Skeletal muscle tissue (tissue), 4 donors: ENCODE measurements around the gene CD164L2. TPM values are rescaled to one million over a fixed set of nuclear protein-coding genes. Genes with fewer than 3 reads are reported as not detected.
"Not testable (repeated sequence)": the region's sequence is repeated elsewhere in the genome, so short reads cannot be mapped to it uniquely, and the experiment has no call there.

Experiments used
- H3K27ac ChIP-seq: one replicate; pipeline ENCODE4 v1.7.0; 2013; ENCODE audit warnings: mild to moderate bottlenecking, low read depth, low read length, inconsistent platforms
- H3K27me3 ChIP-seq, 3 donors: one replicate each; pipeline ENCODE4 v1.7.0; 2013; ENCODE audit warnings: low read length in 3 of 3; ENCODE audit not compliant: control insufficient read depth in 3 of 3, insufficient read depth in 3 of 3
- H3K36me3 ChIP-seq, 3 donors: one replicate each; pipeline ENCODE4 v1.7.0; 2013; ENCODE audit warnings: low read length in 3 of 3; ENCODE audit not compliant: control insufficient read depth in 3 of 3, insufficient read depth in 3 of 3
- H3K4me1 ChIP-seq, 3 donors: one replicate each; pipeline ENCODE4 v1.7.0; 2013; ENCODE audit warnings: low read length in 3 of 3, mild to moderate bottlenecking in 3 of 3; ENCODE audit not compliant: control insufficient read depth in 3 of 3, insufficient read depth in 3 of 3
- H3K4me3 ChIP-seq, 3 donors: one replicate each; pipeline ENCODE4 v1.7.0; 2013; ENCODE audit warnings: low read length in 3 of 3
- H3K9ac ChIP-seq, 3 donors: one replicate each; pipeline ENCODE4 v1.7.0; 2013; ENCODE audit warnings: low read length in 3 of 3, mild to moderate bottlenecking in 3 of 3, moderate library complexity in 2 of 3, low read depth in 1 of 3
- H3K9me3 ChIP-seq, 3 donors: one replicate each; pipeline ENCODE4 v1.7.0; 2013; ENCODE audit warnings: low read length in 3 of 3; ENCODE audit not compliant: control insufficient read depth in 3 of 3
- total RNA-seq: library from RNA; depleted of rRNA; stranded (reverse); fragments of >200 nt; gene quantifications from one replicate; pipeline ENCODE4 v1.2.3, GENCODE V29; 2014
- donor health status: Osteomylitis.

Gene CD164L2
- total RNA-seq, 1 donor from 2014 or later = not detected

DNA sequence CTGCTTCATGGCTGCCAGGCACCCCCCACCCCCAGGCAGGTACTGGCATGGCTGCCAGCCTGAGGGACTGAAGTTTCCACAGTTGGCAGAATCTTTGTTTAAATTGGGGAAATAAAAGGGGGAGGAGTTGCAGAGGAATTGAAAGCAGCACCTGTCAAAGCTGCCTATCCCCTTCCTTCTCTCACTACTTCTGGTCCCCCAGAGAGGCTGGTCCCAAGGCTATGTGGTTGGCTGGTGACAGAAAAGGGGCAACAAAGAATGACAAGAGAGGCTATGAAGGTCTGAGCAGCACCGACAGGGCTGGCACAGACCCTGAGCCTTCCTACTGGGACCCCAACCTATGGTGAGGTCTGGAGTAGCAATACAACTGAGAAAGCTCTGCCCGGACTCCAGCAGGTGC, 23.7 kb upstream of the CD164L2 start:
- Histone ChIP-seq H3K36me3 (peaks cover 26 to 44% (median 42%) of the 10 kb centered on the region in 3 donors), H3K27ac (peak overlapping the region; percentile 64), H3K4me1 (peaks cover 47 to 52% (median 50%) of the 10 kb centered on the region in 3 donors), H3K9ac (peak overlapping the region in 1 of 3 donors; percentile 54)
- not testable (repeated sequence) for H3K9me3 ChIP-seq, H3K4me3 ChIP-seq, H3K27me3 ChIP-seq

DNA sequence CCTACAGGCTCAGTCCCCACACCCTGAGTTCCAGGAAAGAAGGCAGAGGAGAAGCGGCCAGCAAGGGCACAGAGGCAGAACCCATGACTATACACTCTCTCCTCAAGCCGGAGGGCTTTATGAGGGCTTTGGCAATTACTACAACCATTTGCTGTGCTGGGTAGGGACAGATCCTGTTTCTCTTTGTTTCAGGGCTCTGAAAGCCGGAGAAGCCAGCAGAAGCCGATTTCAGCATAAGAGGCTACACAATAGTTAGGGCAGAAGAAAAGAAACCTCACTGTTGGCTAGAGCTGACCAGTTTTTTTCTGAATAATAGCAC, 23.2 kb upstream of the CD164L2 start:
- Histone ChIP-seq H3K9ac (peak overlapping the region in 2 of 3 donors; percentile 40 to 61), H3K27me3 (no peaks in the 10 kb centered on the region), H3K9me3 (no peaks in the 10 kb centered on the region), H3K27ac (peak overlapping the region; percentile 64), H3K4me1 (peaks cover 51 to 54% (median 52%) of the 10 kb centered on the region in 3 donors), H3K4me3 (no peak overlapping the region), H3K36me3 (peaks cover 25 to 41% (median 39%) of the 10 kb centered on the region in 3 donors)

DNA sequence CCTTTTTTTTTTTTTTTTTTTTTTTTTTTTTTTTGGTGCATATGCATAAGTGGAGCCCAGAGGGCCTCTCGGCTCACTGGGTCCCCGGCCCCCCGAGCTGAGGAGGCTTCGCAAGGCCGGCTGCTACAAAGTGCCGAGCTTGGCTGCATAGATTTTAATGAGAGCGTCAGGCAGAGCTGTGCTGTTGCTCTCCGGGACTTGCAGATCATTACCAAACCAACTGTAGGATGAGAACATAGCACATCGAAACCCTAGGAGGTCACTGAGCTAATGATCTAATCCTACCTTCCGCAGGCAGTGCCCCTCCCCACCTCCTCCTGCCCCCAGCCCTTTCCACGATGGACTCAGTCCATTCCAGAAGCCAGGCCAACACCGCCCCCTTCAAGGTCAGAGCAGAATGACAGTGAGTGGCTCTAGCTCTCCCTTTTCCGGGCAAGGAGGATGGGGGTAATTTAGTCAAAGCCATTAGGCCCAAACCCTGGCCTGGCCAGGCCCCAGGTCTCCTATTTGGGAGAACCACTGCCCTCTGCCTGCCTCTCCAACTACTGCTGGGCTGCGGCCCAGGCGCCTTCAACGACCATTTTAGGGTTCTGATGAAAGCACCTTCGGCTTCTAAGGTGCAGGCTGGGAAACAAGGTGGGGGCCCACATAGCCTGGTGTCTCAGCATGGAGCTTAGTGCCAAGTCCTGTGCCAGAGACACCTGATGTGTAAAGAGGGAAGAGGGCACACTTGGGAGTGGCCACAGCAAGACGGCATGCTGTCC, 22.6 kb upstream of the CD164L2 start:
- not testable (repeated sequence) for H3K9me3 ChIP-seq, H3K4me3 ChIP-seq, H3K27me3 ChIP-seq
- H3K36me3 ChIP-seq = peaks cover 22 to 36% (median 34%) of the 10 kb centered on the region in 3 donors
- peaks cover 51 to 58% (median 52%) of the 10 kb centered on the region in 3 donors for H3K4me1 ChIP-seq
- H3K9ac ChIP-seq = peak overlapping the region in 2 of 3 donors; percentile 40 to 61
- H3K27ac ChIP-seq = peak overlapping the region; percentile 64

DNA sequence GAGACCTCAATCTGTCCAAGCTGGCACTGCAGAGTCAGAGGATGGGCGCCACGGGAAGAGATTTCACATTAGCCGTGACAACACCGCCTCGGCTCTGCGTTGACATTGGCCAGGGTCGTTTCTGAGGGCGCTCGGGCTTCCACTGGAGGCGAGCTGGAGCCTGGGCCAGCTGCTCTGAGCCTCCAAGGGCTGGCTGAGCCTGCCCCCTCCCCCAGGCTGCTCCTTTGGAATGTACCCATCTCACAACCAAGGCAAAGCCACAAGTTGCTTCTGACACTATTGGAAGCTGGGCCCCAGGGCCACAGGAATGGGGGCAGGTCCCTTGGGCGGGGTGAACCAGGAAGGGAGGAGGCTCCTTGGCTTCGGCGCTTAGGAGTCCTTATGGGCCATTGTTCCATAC, 21.9 kb upstream of the CD164L2 start:
- H3K27me3 ChIP-seq = peaks cover 0 to under 1% (median 0%) of the 10 kb centered on the region in 3 donors
- peak overlapping the region; percentile 83 for H3K27ac ChIP-seq
- H3K36me3 ChIP-seq = peaks cover 19 to 29% (median 27%) of the 10 kb centered on the region in 3 donors
- peaks cover 52 to 60% (median 53%) of the 10 kb centered on the region in 3 donors for H3K4me1 ChIP-seq
- peak overlapping the region in 1 of 3 donors; percentile 25 for H3K9ac ChIP-seq
- H3K9me3 ChIP-seq = no peaks in the 10 kb centered on the region
- H3K4me3 ChIP-seq = peak overlapping the region in 1 of 3 donors; percentile 14

DNA sequence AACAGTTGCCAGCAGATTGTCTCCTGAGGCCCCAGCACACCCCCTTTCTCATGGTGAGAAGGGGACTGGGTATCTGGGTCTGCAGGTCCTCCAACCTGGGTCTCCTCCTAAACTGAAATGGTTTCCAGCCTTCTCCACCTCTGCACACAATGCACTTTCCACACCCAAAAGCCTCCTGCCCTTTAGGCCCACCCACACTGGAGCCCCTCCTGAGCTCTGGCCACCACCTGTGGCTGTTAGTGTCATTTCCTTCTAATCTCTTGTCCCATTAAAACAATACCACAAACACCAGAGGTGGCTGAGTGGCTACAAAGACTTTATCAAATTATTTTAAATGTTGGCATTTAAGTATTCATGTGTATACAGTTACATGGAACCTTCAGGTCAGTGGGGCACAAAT, 20.8 kb upstream of the CD164L2 start:
- no peak overlapping the region for H3K4me3 ChIP-seq
- no peaks in the 10 kb centered on the region for H3K9me3 ChIP-seq
- H3K9ac ChIP-seq = peak overlapping the region; percentile 7 to 78 (median 59)
- peaks cover 0 to 5% (median 3%) of the 10 kb centered on the region in 3 donors for H3K27me3 ChIP-seq
- H3K4me1 ChIP-seq = peaks cover 58 to 71% (median 62%) of the 10 kb centered on the region in 3 donors
- peak overlapping the region; percentile 83 for H3K27ac ChIP-seq
- H3K36me3 ChIP-seq = peaks cover 13 to 21% (median 20%) of the 10 kb centered on the region in 3 donors

DNA sequence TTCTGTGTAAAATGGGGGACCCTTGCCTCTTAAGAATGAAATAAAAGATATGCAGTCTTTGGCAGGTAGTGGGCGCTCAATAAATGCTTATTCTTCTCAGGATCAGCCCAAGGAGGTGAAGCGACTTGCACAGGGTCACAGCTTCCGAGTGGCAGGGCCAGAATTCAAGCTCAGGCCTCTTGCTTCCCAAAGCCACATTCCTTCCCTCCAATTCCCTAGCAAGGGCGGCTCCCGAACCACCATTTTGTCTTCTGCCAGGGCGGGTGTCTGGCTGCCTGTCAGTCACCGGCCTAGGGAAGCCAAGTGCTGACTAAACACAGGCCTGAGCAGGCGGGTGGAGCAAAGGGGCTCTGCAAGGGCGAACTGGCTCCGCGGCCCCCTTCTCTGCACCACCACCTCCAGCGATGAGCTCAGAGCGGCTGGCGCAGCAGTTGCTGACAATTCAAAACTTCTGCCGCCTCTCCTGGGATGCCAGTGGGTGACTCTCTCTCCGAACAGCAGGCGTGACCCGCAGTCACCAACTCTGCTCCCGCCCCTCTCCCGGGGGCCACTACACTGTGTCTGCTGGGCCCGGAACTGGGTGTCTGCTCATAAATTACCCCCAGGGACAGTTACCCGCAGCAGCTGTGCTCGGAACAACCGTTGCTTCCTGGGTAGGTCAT, 20.1 kb upstream of the CD164L2 start:
- H3K9ac ChIP-seq = peak overlapping the region; percentile 57 to 78 (median 59)
- peaks cover 10 to 15% (median 14%) of the 10 kb centered on the region in 3 donors for H3K36me3 ChIP-seq
- no peaks in the 10 kb centered on the region for H3K9me3 ChIP-seq
- H3K4me1 ChIP-seq = peaks cover 58 to 71% (median 62%) of the 10 kb centered on the region in 3 donors
- peak overlapping the region; percentile 49 to 64 (median 59) for H3K4me3 ChIP-seq
- H3K27me3 ChIP-seq = peaks cover 0 to 5% (median 3%) of the 10 kb centered on the region in 3 donors
- peak overlapping the region; percentile 83 for H3K27ac ChIP-seq

DNA sequence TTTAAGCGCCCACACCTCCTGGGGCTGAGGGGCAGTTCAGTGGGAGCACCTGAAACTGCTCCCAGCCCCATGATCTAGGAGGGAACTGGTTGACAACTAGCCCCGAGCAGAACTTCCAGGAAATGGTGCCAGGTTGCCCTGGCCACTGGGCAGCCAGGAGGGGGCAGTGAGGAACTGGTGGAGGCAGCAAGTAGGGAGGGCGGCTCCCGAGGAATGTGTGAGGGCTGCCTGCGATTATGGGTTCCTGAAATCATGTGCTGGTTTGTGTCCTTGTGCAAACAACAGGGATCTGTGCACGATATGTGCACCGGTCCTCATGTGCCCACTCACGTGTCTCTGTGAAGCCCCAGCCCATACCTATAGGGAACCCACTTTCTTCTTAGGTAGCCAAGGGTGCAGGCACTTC, 19.2 kb upstream of the CD164L2 start:
- no peaks in the 10 kb centered on the region for H3K9me3 ChIP-seq
- peaks cover 58 to 69% (median 61%) of the 10 kb centered on the region in 3 donors for H3K4me1 ChIP-seq
- H3K9ac ChIP-seq = peak overlapping the region in 2 of 3 donors; percentile 59 to 78

DNA sequence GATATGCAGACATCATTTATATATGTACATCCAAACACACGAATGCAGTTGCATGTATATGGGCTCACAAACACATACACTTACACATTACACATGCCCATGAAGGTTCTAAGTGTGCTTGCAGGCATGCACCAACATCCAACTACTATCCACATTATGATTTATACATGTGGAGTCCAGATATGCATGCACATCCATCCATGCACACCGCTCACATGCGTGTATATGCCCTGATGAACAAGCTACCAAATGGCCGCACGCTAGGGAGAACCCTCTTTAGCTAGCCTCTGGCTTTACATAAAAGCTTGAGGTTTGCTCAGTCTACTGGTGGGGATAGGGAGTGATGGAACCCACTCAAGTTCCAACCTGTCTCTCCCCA, 17.8 kb upstream of the CD164L2 start:
- Histone ChIP-seq H3K4me3 (no peak overlapping the region), H3K9me3 (no peaks in the 10 kb centered on the region), H3K9ac (no peak overlapping the region), H3K27me3 (peaks cover 0 to 5% (median 3%) of the 10 kb centered on the region in 3 donors), H3K4me1 (peaks cover 48 to 61% (median 50%) of the 10 kb centered on the region in 3 donors), H3K36me3 (no peaks in the 10 kb centered on the region), H3K27ac (no peak overlapping the region)

More for the DNA sequence above, 19.2 kb upstream of the CD164L2 start:
- Histone ChIP-seq H3K36me3 (peaks cover 2 to 7% (median 5%) of the 10 kb centered on the region in 3 donors), H3K27me3 (peaks cover 0 to 5% (median 3%) of the 10 kb centered on the region in 3 donors), H3K27ac (peak overlapping the region; percentile 83), H3K4me3 (peak overlapping the region; percentile 45 to 59 (median 49))

DNA sequence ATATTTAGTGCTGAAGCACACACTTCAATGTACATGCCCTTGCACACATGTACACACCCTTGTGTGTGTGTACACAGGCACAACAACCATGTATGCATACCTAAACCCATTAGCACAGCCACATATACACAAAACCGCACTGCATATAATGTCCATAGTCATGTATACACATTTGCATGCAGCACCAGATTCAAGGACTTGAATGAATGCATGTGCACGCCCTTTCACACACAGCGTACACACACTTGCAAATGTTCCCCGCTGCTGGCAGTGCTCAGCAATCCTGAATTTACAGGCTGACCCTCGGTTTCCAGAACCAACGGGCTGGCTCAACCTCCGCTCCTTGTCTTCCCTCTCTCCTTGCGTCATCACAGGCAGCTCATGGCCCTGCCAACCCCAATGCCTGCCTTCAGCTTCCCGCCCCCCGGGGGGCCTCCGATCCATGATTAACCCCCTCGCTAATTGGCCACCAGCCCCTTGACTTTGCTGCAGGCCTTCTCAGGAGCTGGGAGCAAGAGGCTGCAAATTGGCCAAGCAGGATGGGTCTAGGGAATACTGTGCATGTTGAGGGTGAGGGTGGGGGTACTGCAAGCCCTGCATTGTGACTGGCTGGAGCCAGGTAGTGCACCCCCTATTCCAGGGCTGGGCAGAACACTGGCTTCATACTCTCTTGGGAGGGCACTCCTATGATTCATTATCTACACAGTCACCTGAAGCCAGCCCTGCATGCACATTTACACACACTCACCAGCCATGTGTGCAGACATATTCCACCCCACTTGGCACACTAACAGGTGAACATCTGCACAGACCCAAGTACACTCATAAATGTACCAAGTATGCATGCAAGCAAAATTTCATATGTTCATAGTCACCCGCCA, 17.2 kb upstream of the CD164L2 start:
- Histone ChIP-seq H3K27me3 (peaks cover 0 to 5% (median 3%) of the 10 kb centered on the region in 3 donors), H3K27ac (no peak overlapping the region), H3K4me3 (no peak overlapping the region), H3K4me1 (peaks cover 44 to 61% (median 46%) of the 10 kb centered on the region in 3 donors), H3K9ac (peak overlapping the region in 1 of 3 donors; percentile 16), H3K9me3 (no peaks in the 10 kb centered on the region), H3K36me3 (no peaks in the 10 kb centered on the region)
